Effector memory CD4-positive, alpha-beta T cell (primary cell): ENCODE data around the gene UQCC5.

ENCODE experiments used
- DNase-seq, 3 donors: peaks; one replicate each; pipeline ENCODE4 v3.0.0-alpha.2; 2020
- H3K27ac ChIP-seq: 2 replicates; pipeline ENCODE4 v1.7.0; 2013; ENCODE audit warnings: mild to moderate bottlenecking, low read length, moderate library complexity; ENCODE audit not compliant: insufficient read depth, poor library complexity, severe bottlenecking
- H3K27me3 ChIP-seq: replicated peaks from 2 replicates; pipeline ENCODE4 v1.7.0; 2013; ENCODE audit warnings: mild to moderate bottlenecking, low read length; ENCODE audit not compliant: insufficient read depth, control insufficient read depth, poor library complexity, severe bottlenecking
- H3K36me3 ChIP-seq: 2 replicates; pipeline ENCODE4 v1.7.0; 2013; ENCODE audit warnings: mild to moderate bottlenecking, low read length, moderate library complexity; ENCODE audit not compliant: control insufficient read depth, insufficient read depth
- H3K4me1 ChIP-seq: 2 replicates; pipeline ENCODE4 v1.7.0; 2013; ENCODE audit warnings: low read length, mild to moderate bottlenecking; ENCODE audit not compliant: control insufficient read depth, insufficient read depth, poor library complexity, severe bottlenecking
- H3K4me3 ChIP-seq: 2 replicates; pipeline ENCODE4 v1.7.0; 2013; ENCODE audit warnings: low read length, low read depth, mild to moderate bottlenecking; ENCODE audit not compliant: insufficient read depth, poor library complexity, severe bottlenecking
- H3K9me3 ChIP-seq: 2 replicates; pipeline ENCODE4 v1.7.0; 2013; ENCODE audit warnings: mild to moderate bottlenecking, low read length, moderate library complexity; ENCODE audit not compliant: control insufficient read depth

Gene UQCC5

DNA sequence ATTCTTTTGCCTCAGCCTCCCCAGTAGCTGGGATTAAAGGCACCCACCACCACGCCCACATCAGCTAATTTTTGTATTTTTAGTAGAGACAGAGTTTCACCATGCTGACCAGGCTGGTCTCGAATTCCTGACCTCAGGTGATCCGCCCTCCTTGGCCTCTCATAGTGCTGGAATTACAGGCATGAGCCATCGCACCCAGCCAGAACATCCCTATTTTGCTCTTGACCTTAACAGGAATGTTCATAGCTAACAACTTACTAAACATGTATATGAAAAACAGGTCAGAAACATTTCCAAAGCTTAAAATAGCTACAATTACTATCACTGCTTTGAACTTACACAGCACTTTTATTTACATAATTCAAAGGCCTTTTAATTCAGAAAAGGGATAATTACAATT is 33.7 kb downstream of the UQCC5 start:
- H3K36me3 ChIP-seq: peaks cover 4% of the 10 kb centered on the region
- H3K9me3 ChIP-seq: no peaks in the 10 kb centered on the region
- H3K4me3 ChIP-seq: no peak overlapping the region
- H3K4me1 ChIP-seq: no peaks in the 10 kb centered on the region
- no peaks in the 10 kb centered on the region for H3K27me3 ChIP-seq
- H3K27ac ChIP-seq: no peak overlapping the region
- DNase-seq: no peak

DNA sequence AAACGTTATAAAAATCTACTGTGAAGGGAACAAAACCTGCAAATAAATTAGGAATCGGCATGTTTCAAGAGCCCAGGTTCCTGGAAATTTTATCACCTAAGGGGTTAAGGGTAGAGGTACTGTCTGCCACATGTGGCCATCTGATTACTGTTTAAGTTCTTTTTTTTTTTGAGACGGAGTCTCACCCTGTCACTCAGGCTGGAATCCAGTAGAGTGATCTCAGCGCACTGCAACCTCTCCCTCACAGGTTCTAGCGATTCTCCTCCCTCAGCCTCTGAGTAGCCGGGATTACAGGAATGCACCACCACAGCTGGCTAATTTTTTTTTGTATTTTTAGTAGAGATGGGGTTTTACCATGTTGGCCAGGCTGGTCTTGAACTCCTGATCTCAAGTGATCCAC is 35.8 kb downstream of the UQCC5 start:
- no peak for DNase-seq
- Histone ChIP-seq H3K9me3 (no peaks in the 10 kb centered on the region), H3K4me1 (no peaks in the 10 kb centered on the region), H3K36me3 (peaks cover 16% of the 10 kb centered on the region), H3K27ac (no peak overlapping the region), H3K27me3 (no peaks in the 10 kb centered on the region), H3K4me3 (no peak overlapping the region)

DNA sequence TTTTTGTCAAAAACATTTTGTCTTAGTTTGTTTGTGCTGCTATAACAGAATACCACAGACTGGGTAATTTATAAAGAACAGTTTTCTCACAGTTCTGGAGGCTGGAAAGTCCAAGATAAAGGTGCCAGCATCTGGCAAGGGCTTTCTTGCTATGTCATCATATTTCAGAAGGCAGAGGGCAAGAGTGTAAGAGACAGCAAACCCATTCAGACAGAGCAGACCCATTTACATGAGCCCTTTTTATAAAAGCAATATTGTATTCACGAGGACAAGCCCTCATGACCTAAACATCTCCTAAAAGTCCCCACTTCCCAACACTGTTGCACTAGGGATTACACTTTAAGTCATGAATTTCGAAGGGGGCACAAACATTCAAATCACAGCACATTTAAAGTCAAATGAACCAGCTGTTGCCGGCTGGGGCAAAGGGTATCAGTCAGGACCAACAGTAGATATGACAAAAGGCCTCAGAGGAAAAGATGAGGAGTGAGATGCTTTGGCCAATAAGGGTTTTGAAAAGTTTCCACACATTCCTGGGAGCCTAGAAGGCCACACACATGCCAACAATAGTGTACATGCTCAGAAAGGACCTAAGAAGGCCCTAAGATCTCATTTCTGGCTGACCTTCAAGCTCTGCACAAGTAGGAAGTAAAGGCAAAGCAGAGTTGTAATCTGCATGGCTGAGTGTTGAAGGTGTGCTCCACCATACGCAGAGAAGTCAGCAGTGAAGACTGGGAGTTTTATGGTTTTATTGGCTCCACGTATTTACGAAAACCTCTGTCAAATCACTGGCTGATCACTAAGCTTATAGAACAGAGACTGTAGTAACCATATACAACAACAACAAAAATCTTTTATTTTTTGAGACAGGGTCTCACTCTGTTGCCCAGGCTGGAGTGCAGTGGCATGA is 37.9 kb downstream of the UQCC5 start:
- Histone ChIP-seq H3K27me3 (no peaks in the 10 kb centered on the region), H3K4me1 (no peaks in the 10 kb centered on the region), H3K9me3 (no peaks in the 10 kb centered on the region), H3K27ac (no peak overlapping the region), H3K4me3 (no peak overlapping the region), H3K36me3 (peaks cover 34% of the 10 kb centered on the region)
- DNase-seq: no peak
